SU-DHL-6 (cell line): ENCODE measurements around the gene KCNA4.

ENCODE experiments used
- H2AFZ ChIP-seq: fragments of 200-600 bp; sonication (generic); 2 replicates; pipeline ENCODE4 v1.6.1; 2014; ENCODE audit warnings: low read depth, mild to moderate bottlenecking, moderate library complexity, mixed read lengths, antibody characterized with exemption, low read length; ENCODE audit not compliant: severe bottlenecking
- H3F3A ChIP-seq: fragments of 200-600 bp; shearing (Covaris generic); 2 replicates; pipeline ENCODE4 v1.6.0; 2016; ENCODE audit warnings: antibody characterized with exemption, mild to moderate bottlenecking; ENCODE audit not compliant: insufficient read depth
- H3K27ac ChIP-seq: fragments of 200-600 bp; sonication (generic); 2 replicates; pipeline ENCODE4 v1.5.1; 2016; ENCODE audit warnings: low read depth, mild to moderate bottlenecking, low read length, moderate library complexity, mixed read lengths
- H3K27me3 ChIP-seq: fragments of 200-600 bp; sonication (generic), shearing (Covaris generic); 2 replicates; pipeline ENCODE4 v1.6.0; 2014; ENCODE audit warnings: mild to moderate bottlenecking, low read length
- H3K36me3 ChIP-seq: fragments of 200-600 bp; sonication (generic); 2 replicates; pipeline ENCODE4 v1.6.1; 2014; ENCODE audit warnings: mild to moderate bottlenecking, low read length, mixed read lengths
- H3K4me2 ChIP-seq: fragments of 300-600, 200-600 bp; shearing (Covaris generic), sonication (generic); 2 replicates; pipeline ENCODE4 v1.6.0; 2014; ENCODE audit warnings: low read length, low read depth, mild to moderate bottlenecking; ENCODE audit not compliant: poor library complexity, severe bottlenecking
- H3K4me3 ChIP-seq: fragments of 200-600 bp; sonication (generic); 2 replicates; pipeline ENCODE4 v1.5.1; 2014; ENCODE audit warnings: antibody characterized with exemption, low read length, mild to moderate bottlenecking, mixed read lengths; ENCODE audit not compliant: insufficient read depth, poor library complexity, severe bottlenecking
- H3K79me2 ChIP-seq: fragments of 200-600 bp; sonication (generic); 2 replicates; pipeline ENCODE4 v1.6.1; 2014; ENCODE audit warnings: mild to moderate bottlenecking, low read length, moderate library complexity; ENCODE audit not compliant: insufficient read depth
- H3K9ac ChIP-seq: fragments of 200-600 bp; sonication (generic); 2 replicates; pipeline ENCODE4 v1.7.0; 2014; ENCODE audit warnings: mild to moderate bottlenecking, low read length
- H3K9me2 ChIP-seq: fragments of 200-600 bp; sonication (generic); replicated peaks from 2 replicates; pipeline ENCODE4 v1.6.1; 2014; ENCODE audit warnings: low read length; ENCODE audit not compliant: insufficient read depth
- H3K9me3 ChIP-seq: fragments of 200-600 bp; sonication (generic); 2 replicates; pipeline ENCODE4 v1.6.1; 2014; ENCODE audit warnings: low read length, mixed read lengths; ENCODE audit not compliant: insufficient read depth
- H4K20me1 ChIP-seq: fragments of 200-600 bp; sonication (generic); 2 replicates; pipeline ENCODE4 v1.6.1; 2014; ENCODE audit warnings: low read depth, mild to moderate bottlenecking, antibody characterized with exemption, low read length, moderate library complexity, mixed read lengths
- CTCF ChIP-seq: fragments of 200-600 bp; sonication (generic); IDR thresholded peaks from one replicate; pipeline ENCODE4 v1.5.1; 2017; ENCODE audit warnings: antibody characterized with exemption, mild to moderate bottlenecking, low read length, moderate library complexity; ENCODE audit not compliant: insufficient read depth, poor library complexity, severe bottlenecking
- EZH2phosphoT487 ChIP-seq: fragments of 200-600 bp; sonication (generic), shearing (Covaris generic); conservative IDR thresholded peaks from 2 replicates; pipeline ENCODE4 v1.6.1; 2018; ENCODE audit warnings: mild to moderate bottlenecking, antibody characterized with exemption, low read length, moderate library complexity, mixed read lengths

Gene KCNA4

GRCh38 chr11:30002157-30002785, 14.6 kb downstream of the KCNA4 start:
- no peaks in the 10 kb centered on the region for H3F3A ChIP-seq
- no peaks in the 10 kb centered on the region for H4K20me1 ChIP-seq
- no peaks in the 10 kb centered on the region for H3K9me3 ChIP-seq
- no peaks in the 10 kb centered on the region for H3K9me2 ChIP-seq
- H3K27me3 ChIP-seq, result no peaks in the 10 kb centered on the region
- no peak overlapping the region for H3K9ac ChIP-seq
- H3K27ac ChIP-seq, result no peak overlapping the region
- no peaks in the 10 kb centered on the region for H3K36me3 ChIP-seq
- no peak overlapping the region for H3K4me3 ChIP-seq
- H3K4me2 ChIP-seq, result no peak overlapping the region
- TF ChIP-seq EZH2phosphoT487 (no peak), CTCF (no peak)
- H3K79me2 ChIP-seq, result no peaks in the 10 kb centered on the region
- H2AFZ ChIP-seq, result no peak overlapping the region

GRCh38 chr11:30000986-30001750, 15.7 kb downstream of the KCNA4 start:
- Histone ChIP-seq H3K36me3 (no peaks in the 10 kb centered on the region), H3K27me3 (no peaks in the 10 kb centered on the region), H3K9me3 (no peaks in the 10 kb centered on the region), H3K9me2 (no peaks in the 10 kb centered on the region), H3K27ac (no peak overlapping the region), H3K9ac (no peak overlapping the region), H3F3A (no peaks in the 10 kb centered on the region), H3K79me2 (no peaks in the 10 kb centered on the region), H3K4me2 (no peak overlapping the region), H3K4me3 (no peak overlapping the region), H4K20me1 (no peaks in the 10 kb centered on the region), H2AFZ (no peak overlapping the region)
- no peak for TF ChIP-seq CTCF
- TF ChIP-seq EZH2phosphoT487, result no peak

GRCh38 chr11:29996016-29996415, 20.8 kb downstream of the KCNA4 start:
- Histone ChIP-seq H2AFZ (no peak overlapping the region), H3K79me2 (no peaks in the 10 kb centered on the region), H3K9me3 (no peaks in the 10 kb centered on the region), H3K4me2 (no peak overlapping the region), H3K27me3 (no peaks in the 10 kb centered on the region), H3K36me3 (no peaks in the 10 kb centered on the region), H4K20me1 (no peaks in the 10 kb centered on the region), H3K27ac (no peak overlapping the region), H3K4me3 (no peak overlapping the region), H3K9ac (no peak overlapping the region), H3K9me2 (no peaks in the 10 kb centered on the region), H3F3A (no peaks in the 10 kb centered on the region)
- TF ChIP-seq EZH2phosphoT487 (no peak), CTCF (no peak)
